Measurements from ENCODE around the gene FRMD1.

Gene FRMD1

GRCh38 chr6:168005796-168006195, 73.2 kb downstream of the FRMD1 start:
- DNase-seq (ENCODE audit: low read depth in 2 of 2): no peak

GRCh38 chr6:168004945-168005344, 74.1 kb downstream of the FRMD1 start:
- DNase-seq (ENCODE audit: low read depth in 2 of 2): no peak

- no peak for DNase-seq (ENCODE audit: low read depth in 2 of 2)
These were observed 75.0 kb downstream of the FRMD1 start for GRCh38 chr6:168004023-168004422.

Data from stimulated activated CD4-positive, alpha-beta T cell treated with anti-CD3 and anti-CD28 coated beads, Interleukin-15, amount 100 ng/mL, for 48 hours (primary cell).